Skeletal muscle tissue (tissue), 4 donors: ENCODE results near the gene ARHGAP44. TPM values are rescaled to one million over a fixed set of nuclear protein-coding genes. Genes with fewer than 3 reads are reported as not detected.
"Not testable (repeated sequence)": the region's sequence is repeated elsewhere in the genome, so short reads cannot be mapped to it uniquely, and the experiment has no call there.

Experiments used
- H3K27ac ChIP-seq: one replicate; pipeline ENCODE4 v1.7.0; 2013; ENCODE audit warnings: mild to moderate bottlenecking, low read depth, low read length, inconsistent platforms
- H3K27me3 ChIP-seq, 3 donors: one replicate each; pipeline ENCODE4 v1.7.0; 2013; ENCODE audit warnings: low read length in 3 of 3; ENCODE audit not compliant: control insufficient read depth in 3 of 3, insufficient read depth in 3 of 3
- H3K36me3 ChIP-seq, 3 donors: one replicate each; pipeline ENCODE4 v1.7.0; 2013; ENCODE audit warnings: low read length in 3 of 3; ENCODE audit not compliant: control insufficient read depth in 3 of 3, insufficient read depth in 3 of 3
- H3K4me1 ChIP-seq, 3 donors: one replicate each; pipeline ENCODE4 v1.7.0; 2013; ENCODE audit warnings: low read length in 3 of 3, mild to moderate bottlenecking in 3 of 3; ENCODE audit not compliant: control insufficient read depth in 3 of 3, insufficient read depth in 3 of 3
- H3K4me3 ChIP-seq, 3 donors: one replicate each; pipeline ENCODE4 v1.7.0; 2013; ENCODE audit warnings: low read length in 3 of 3
- H3K9ac ChIP-seq, 3 donors: one replicate each; pipeline ENCODE4 v1.7.0; 2013; ENCODE audit warnings: low read length in 3 of 3, mild to moderate bottlenecking in 3 of 3, moderate library complexity in 2 of 3, low read depth in 1 of 3
- H3K9me3 ChIP-seq, 3 donors: one replicate each; pipeline ENCODE4 v1.7.0; 2013; ENCODE audit warnings: low read length in 3 of 3; ENCODE audit not compliant: control insufficient read depth in 3 of 3
- total RNA-seq: library from RNA; depleted of rRNA; stranded (reverse); fragments of >200 nt; gene quantifications from one replicate; pipeline ENCODE4 v1.2.3, GENCODE V29; 2014
- donor health status: Osteomylitis.

Gene ARHGAP44
- total RNA-seq, 1 donor from 2014 or later = 3.7 TPM

- Histone ChIP-seq H3K4me3 (no peak overlapping the region), H3K4me1 (no peaks in the 10 kb centered on the region), H3K27ac (no peak overlapping the region), H3K9ac (no peak overlapping the region), H3K27me3 (no peaks in the 10 kb centered on the region), H3K36me3 (no peaks in the 10 kb centered on the region), H3K9me3 (no peaks in the 10 kb centered on the region)
Observed at GRCh38 chr17:12965988-12966387, 176.7 kb downstream of the ARHGAP44 start.

DNA sequence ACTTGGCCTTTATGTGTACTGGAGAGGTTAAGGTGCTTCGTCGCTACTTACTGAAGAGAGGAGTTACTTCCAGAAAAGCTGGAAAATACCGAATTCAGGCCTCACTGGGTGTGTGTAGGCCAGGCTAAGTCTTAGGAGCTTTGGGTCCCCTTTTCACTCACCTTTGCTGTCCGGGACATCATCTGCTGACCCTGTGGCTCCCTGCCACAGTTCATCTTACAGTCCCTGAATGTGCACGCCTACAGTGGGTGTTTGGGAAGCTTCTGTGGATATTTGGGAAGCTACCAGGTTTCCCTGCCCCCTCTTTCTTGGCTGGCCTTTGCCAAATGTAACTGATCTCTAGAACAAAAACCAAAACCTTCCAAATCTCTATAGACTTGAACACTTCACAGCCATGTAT lies 177.1 kb downstream of the ARHGAP44 start:
- Histone ChIP-seq H3K27me3 (no peaks in the 10 kb centered on the region), H3K9ac (no peak overlapping the region), H3K27ac (no peak overlapping the region), H3K4me3 (no peak overlapping the region), H3K4me1 (no peaks in the 10 kb centered on the region), H3K36me3 (no peaks in the 10 kb centered on the region), H3K9me3 (no peaks in the 10 kb centered on the region)

GRCh38 chr17:12967962-12968361 lies 178.7 kb downstream of the ARHGAP44 start:
- H3K27me3 ChIP-seq = no peaks in the 10 kb centered on the region
- H3K4me1 ChIP-seq = no peaks in the 10 kb centered on the region
- H3K4me3 ChIP-seq = no peak overlapping the region
- no peaks in the 10 kb centered on the region for H3K9me3 ChIP-seq
- no peaks in the 10 kb centered on the region for H3K36me3 ChIP-seq
- no peak overlapping the region for H3K9ac ChIP-seq
- no peak overlapping the region for H3K27ac ChIP-seq

DNA sequence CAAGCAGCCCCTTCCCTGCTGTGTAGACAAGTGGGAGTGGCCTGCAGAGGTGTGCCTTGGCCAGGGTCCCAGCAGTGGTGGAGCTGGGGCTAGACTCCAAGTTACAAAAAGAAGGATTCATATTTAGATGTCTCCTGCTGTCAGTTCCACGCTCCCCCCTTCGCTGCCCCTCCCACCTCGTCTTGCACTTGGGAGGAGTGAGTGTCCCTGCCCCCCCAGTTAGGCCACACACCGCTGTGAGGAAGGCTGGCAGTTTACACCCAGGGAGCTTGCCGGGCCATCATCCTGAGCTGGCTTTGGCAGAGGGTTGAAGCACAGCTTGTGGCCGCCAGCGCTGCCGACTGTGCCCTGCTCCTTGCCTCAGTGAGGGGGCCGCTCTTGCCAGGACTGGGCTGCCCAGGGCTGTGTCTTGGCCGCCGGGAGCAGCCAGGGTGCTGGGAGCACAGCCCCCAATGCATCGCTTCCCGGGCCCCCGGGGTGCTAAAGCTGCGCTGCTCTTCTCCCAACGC lies 184.3 kb downstream of the ARHGAP44 start:
- Histone ChIP-seq H3K4me3 (peak overlapping the region; percentile 40 to 64 (median 48)), H3K9ac (peak overlapping the region in 2 of 3 donors; percentile 23 to 40), H3K27me3 (peaks cover 6 to 10% (median 8%) of the 10 kb centered on the region in 3 donors), H3K9me3 (no peaks in the 10 kb centered on the region), H3K36me3 (no peaks in the 10 kb centered on the region), H3K27ac (no peak overlapping the region), H3K4me1 (peaks cover 7 to 10% (median 9%) of the 10 kb centered on the region in 3 donors)

- H3K4me1 ChIP-seq = peaks cover 7 to 10% (median 9%) of the 10 kb centered on the region in 3 donors
- H3K27ac ChIP-seq = no peak overlapping the region
- H3K27me3 ChIP-seq = peaks cover 6 to 10% (median 8%) of the 10 kb centered on the region in 3 donors
- H3K9me3 ChIP-seq = no peaks in the 10 kb centered on the region
- H3K4me3 ChIP-seq = peak overlapping the region; percentile 40 to 64 (median 48)
- H3K36me3 ChIP-seq = no peaks in the 10 kb centered on the region
- peak overlapping the region in 2 of 3 donors; percentile 23 to 40 for H3K9ac ChIP-seq
Observed at GRCh38 chr17:12974005-12974531, 184.8 kb downstream of the ARHGAP44 start.

DNA sequence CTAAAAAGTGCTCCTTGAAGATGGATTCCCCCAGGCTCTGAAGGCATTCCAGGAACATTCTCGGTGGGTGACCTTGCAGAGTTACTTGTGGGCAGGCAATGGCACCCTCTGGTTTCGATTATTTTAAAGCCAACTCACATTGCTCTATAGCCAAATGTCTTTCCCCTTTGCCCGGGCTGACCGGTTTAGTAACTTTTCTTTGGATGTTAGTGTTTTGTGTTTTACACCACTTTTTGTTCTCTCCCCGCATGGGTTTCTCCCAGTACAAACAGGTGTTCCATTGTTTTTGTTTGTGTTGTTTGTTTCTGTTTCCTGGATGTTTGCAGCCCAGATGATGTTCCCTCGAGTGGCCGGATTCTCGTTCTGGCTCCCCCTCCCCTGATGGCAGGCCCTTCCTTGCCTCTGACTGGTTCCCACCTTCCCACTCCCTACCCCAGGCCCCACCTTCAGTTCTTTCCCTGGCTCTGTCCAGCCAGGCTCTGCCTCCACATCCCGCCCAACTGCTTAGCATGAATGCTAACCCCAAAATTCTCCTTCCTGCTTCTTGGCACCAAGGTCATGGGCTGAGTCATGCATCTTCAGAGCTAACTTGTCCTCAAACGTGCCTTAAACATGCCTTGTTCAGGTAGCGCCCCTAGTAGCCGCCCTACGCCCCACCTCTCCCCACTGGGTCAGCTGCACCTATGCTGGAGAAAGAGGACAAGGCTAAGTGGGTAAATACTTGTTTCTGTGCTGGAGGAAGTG lies 187.9 kb downstream of the ARHGAP44 start:
- Histone ChIP-seq H3K9ac (no peak overlapping the region), H3K9me3 (no peaks in the 10 kb centered on the region), H3K4me3 (no peak overlapping the region), H3K27ac (no peak overlapping the region), H3K36me3 (no peaks in the 10 kb centered on the region), H3K27me3 (peaks cover 6 to 10% (median 8%) of the 10 kb centered on the region in 3 donors), H3K4me1 (peaks cover 7 to 10% (median 9%) of the 10 kb centered on the region in 3 donors)

DNA sequence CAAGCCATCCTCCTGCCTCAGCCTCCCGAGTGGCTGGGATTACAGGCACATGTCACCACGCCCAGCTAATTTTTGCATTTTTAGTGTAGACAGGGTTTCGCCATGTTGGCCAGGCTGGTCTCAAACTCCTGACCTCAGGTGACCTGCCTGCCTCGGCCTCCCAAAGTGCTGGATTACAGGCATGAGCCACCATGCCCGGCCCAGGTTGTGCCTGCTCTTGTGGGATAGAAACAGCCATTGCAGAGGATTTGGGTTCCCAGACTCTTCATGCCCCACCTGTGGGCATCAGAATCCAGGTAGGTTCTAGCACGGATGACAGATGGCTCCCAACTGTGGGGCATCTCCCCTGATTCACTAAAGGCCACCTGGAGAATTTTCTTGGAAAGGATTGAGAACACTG lies 189.5 kb downstream of the ARHGAP44 start:
- H3K9ac ChIP-seq, H3K4me3 ChIP-seq, H3K9me3 ChIP-seq, H3K27ac ChIP-seq, H3K4me1 ChIP-seq, H3K36me3 ChIP-seq: not testable (repeated sequence)
- H3K27me3 ChIP-seq = peaks cover 6 to 11% (median 7%) of the 10 kb centered on the region in 3 donors

DNA sequence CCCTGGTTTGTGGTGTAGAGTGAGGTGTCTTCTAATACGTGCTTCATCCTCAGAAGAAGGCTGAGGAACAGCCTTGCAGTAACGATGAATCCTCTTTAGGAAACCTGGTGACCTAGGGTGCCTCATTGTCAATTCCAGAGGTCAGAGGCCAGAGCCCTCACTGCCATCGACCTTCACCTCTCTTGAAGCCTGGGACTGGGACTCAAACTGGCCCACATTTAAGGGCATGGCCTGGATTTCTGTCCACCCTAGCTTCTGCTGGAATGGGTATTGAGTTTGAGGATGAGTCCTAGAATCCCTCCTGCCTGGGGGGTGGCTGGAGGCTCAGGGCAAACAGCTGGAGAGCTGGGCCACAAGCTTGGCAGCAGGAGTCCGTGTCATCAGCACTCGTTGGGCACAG lies 189.9 kb downstream of the ARHGAP44 start:
- Histone ChIP-seq H3K27ac (no peak overlapping the region), H3K9ac (no peak overlapping the region), H3K4me1 (peaks cover 0 to 4% (median 4%) of the 10 kb centered on the region in 3 donors), H3K9me3 (no peaks in the 10 kb centered on the region), H3K36me3 (no peaks in the 10 kb centered on the region), H3K27me3 (peaks cover 4 to 13% (median 7%) of the 10 kb centered on the region in 3 donors), H3K4me3 (no peak overlapping the region)

GRCh38 chr17:12979826-12980500 lies 190.7 kb downstream of the ARHGAP44 start:
- Histone ChIP-seq H3K4me3 (no peak overlapping the region), H3K9me3 (no peaks in the 10 kb centered on the region), H3K4me1 (peaks cover 3 to 7% (median 6%) of the 10 kb centered on the region in 3 donors), H3K36me3 (no peaks in the 10 kb centered on the region), H3K27ac (no peak overlapping the region), H3K27me3 (peaks cover 6 to 19% (median 7%) of the 10 kb centered on the region in 3 donors), H3K9ac (no peak overlapping the region)

GRCh38 chr17:12982224-12982623 lies 192.9 kb downstream of the ARHGAP44 start:
- Histone ChIP-seq H3K4me1 (peaks cover 13 to 17% (median 17%) of the 10 kb centered on the region in 3 donors), H3K36me3 (no peaks in the 10 kb centered on the region), H3K27me3 (peaks cover 4 to 37% (median 7%) of the 10 kb centered on the region in 3 donors), H3K9me3 (no peaks in the 10 kb centered on the region), H3K4me3 (no peak overlapping the region), H3K9ac (no peak overlapping the region), H3K27ac (no peak overlapping the region)
